GM19395 (cell line): ENCODE results near the gene COLEC12.

Experiments
- ATAC-seq: cut with Tn5 transposase; IDR thresholded peaks from one replicate; pipeline ENCODE4 v1.9.1; 2021; ENCODE audit warnings: mild to moderate bottlenecking, moderate library complexity; ENCODE audit not compliant: unreplicated experiment

Gene COLEC12

GRCh38 chr18:500632-501405 lies at the start of gene COLEC12:
Gene COLEC12 (minus strand): TSS chr18:500701. CDS start chr18:500514, 187 bp downstream.
- ATAC-seq, result no peak

GRCh38 chr18:549967-550366 lies 49.5 kb upstream of the COLEC12 start:
- ATAC-seq, result no peak

GRCh38 chr18:543447-544078 lies 43.1 kb upstream of the COLEC12 start:
- ATAC-seq, result no peak

GRCh38 chr18:533995-534601 lies 33.6 kb upstream of the COLEC12 start:
- no peak for ATAC-seq

GRCh38 chr18:532632-533031 lies 32.1 kb upstream of the COLEC12 start:
- no peak for ATAC-seq

- ATAC-seq, result no peak
These were observed 31.5 kb upstream of the COLEC12 start for GRCh38 chr18:532018-532417.

GRCh38 chr18:527146-527545 lies 26.6 kb upstream of the COLEC12 start:
- no peak for ATAC-seq

GRCh38 chr18:526681-527080 lies 26.2 kb upstream of the COLEC12 start:
- no peak for ATAC-seq

GRCh38 chr18:525036-525797 lies 24.7 kb upstream of the COLEC12 start:
- no peak for ATAC-seq

- no peak for ATAC-seq
These were observed 24.0 kb upstream of the COLEC12 start for GRCh38 chr18:524466-524865.

- ATAC-seq, result no peak
These were observed 23.1 kb upstream of the COLEC12 start for GRCh38 chr18:523561-523960.

GRCh38 chr18:519019-519879 lies 18.7 kb upstream of the COLEC12 start:
- peak; percentile 90 for ATAC-seq

GRCh38 chr18:518081-518480 lies 17.6 kb upstream of the COLEC12 start:
- ATAC-seq, result no peak

GRCh38 chr18:515838-516237 lies 15.3 kb upstream of the COLEC12 start:
- ATAC-seq, result no peak

GRCh38 chr18:515156-515815 lies 14.8 kb upstream of the COLEC12 start:
- ATAC-seq, result no peak

- no peak for ATAC-seq
These were observed 13.5 kb upstream of the COLEC12 start for GRCh38 chr18:513826-514530.

GRCh38 chr18:512957-513356 lies 12.5 kb upstream of the COLEC12 start:
- no peak for ATAC-seq

- no peak for ATAC-seq
These were observed 8.3 kb upstream of the COLEC12 start for GRCh38 chr18:508835-509234.

- no peak for ATAC-seq
These were observed 7.1 kb upstream of the COLEC12 start for GRCh38 chr18:507636-508035.
